Prostate gland (tissue), 2 donors: ENCODE measurements around the gene ZNF292.

Experiments used
- CTCF ChIP-seq, 4 experiments: fragments of 200-600 bp in 2 of 4; fragments of 450-650 bp in 2 of 4; sonication (generic) in 2 of 4; IDR thresholded peaks; 1 replicate in 3 of 4; 2 replicates in 1 of 4; pipeline ENCODE4 v1.5.1; 2016 to 2019; ENCODE audit warnings: antibody characterized with exemption in 4 of 4, mild to moderate bottlenecking in 2 of 4, moderate library complexity in 2 of 4
- POLR2A ChIP-seq: fragments of 450-650 bp; IDR thresholded peaks from one replicate; pipeline ENCODE4 v1.6.1; 2016; ENCODE audit warnings: antibody characterized with exemption, mild to moderate bottlenecking

GRCh38 chr6:87276624-87277023 is 121.3 kb downstream of the ZNF292 start:
- TF ChIP-seq POLR2A (no peak), CTCF (IDR thresholded peaks at IDR 0.05) (no peak)
